HTERT RPE-1 (cell line): ENCODE measurements around the gene SLCO3A1.
"Not testable (repeated sequence)": the region's sequence is repeated elsewhere in the genome, so short reads cannot be mapped to it uniquely, and the experiment has no call there.

ENCODE experiments used
- in situ Hi-C: fragments of 300-500 bp; cut with MboI; formaldehyde crosslinking; loops from 4 replicates; pipeline ENCODE4 v1.14.3; 2020; ENCODE audit warnings: low sequenced_read_pairs

The SLCO3A1 gene

GRCh38 chr15:92184142-92184541, 330.6 kb downstream of the SLCO3A1 start:
- in situ Hi-C loops, result no loop called here

- in situ Hi-C loops, result no loop called here
Observed at GRCh38 chr15:92184679-92185230, 331.2 kb downstream of the SLCO3A1 start.

- in situ Hi-C loops, result no loop called here
Observed at GRCh38 chr15:92187975-92188374, 334.5 kb downstream of the SLCO3A1 start.

- in situ Hi-C loops, result no loop called here
Observed at GRCh38 chr15:92189166-92189565, 335.7 kb downstream of the SLCO3A1 start.

- in situ Hi-C loops, result no loop called here
Observed at GRCh38 chr15:92195241-92195640, 341.7 kb downstream of the SLCO3A1 start.

- in situ Hi-C loops, result no loop called here
Observed at GRCh38 chr15:92196342-92196741, 342.8 kb downstream of the SLCO3A1 start.

GRCh38 chr15:92197746-92198145, 344.2 kb downstream of the SLCO3A1 start:
- in situ Hi-C loops, result no loop called here

- in situ Hi-C loops, result no loop called here
Observed at GRCh38 chr15:92200891-92201290, 347.4 kb downstream of the SLCO3A1 start.

GRCh38 chr15:92205255-92205739, 351.8 kb downstream of the SLCO3A1 start:
- in situ Hi-C loops, result no loop called here

GRCh38 chr15:92207601-92208000, 354.1 kb downstream of the SLCO3A1 start:
- in situ Hi-C loops, result not testable (repeated sequence)
